Measurements from ENCODE around the gene NUDT4.

- TF ChIP-seq, protein P1, sequence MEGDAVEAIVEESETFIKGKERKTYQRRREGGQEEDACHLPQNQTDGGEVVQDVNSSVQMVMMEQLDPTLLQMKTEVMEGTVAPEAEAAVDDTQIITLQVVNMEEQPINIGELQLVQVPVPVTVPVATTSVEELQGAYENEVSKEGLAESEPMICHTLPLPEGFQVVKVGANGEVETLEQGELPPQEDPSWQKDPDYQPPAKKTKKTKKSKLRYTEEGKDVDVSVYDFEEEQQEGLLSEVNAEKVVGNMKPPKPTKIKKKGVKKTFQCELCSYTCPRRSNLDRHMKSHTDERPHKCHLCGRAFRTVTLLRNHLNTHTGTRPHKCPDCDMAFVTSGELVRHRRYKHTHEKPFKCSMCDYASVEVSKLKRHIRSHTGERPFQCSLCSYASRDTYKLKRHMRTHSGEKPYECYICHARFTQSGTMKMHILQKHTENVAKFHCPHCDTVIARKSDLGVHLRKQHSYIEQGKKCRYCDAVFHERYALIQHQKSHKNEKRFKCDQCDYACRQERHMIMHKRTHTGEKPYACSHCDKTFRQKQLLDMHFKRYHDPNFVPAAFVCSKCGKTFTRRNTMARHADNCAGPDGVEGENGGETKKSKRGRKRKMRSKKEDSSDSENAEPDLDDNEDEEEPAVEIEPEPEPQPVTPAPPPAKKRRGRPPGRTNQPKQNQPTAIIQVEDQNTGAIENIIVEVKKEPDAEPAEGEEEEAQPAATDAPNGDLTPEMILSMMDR (IDR thresholded peaks at IDR 0.05): peak in 1 of 6 experiments; percentile 24
- peak; percentile 69 for TF ChIP-seq POLR2A (IDR thresholded peaks at IDR 0.05)
These were observed 64.1 kb downstream of the NUDT4 start, which contains the start of gene UBE2N for GRCh38 chr12:93441617-93442410.

All from Peyer's patch (tissue), 4 donors.